ENCODE measurements around the gene YAP1. TPM values are rescaled to one million over a fixed set of nuclear protein-coding genes. Genes with fewer than 3 reads are reported as not detected.
A peak's percentile ranks its signal among the peaks of the same experiment; 100 is the strongest.

YAP1 gene
- total RNA-seq, 2 experiments from 2014 or later, result not detected

DNA sequence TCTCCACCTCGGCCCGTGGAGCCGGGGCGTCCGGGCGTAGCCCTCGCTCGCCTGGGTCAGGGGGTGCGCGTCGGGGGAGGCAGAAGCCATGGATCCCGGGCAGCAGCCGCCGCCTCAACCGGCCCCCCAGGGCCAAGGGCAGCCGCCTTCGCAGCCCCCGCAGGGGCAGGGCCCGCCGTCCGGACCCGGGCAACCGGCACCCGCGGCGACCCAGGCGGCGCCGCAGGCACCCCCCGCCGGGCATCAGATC lies 439 bp downstream of the YAP1 start:
- H3K9me3 ChIP-seq (ENCODE audit: low read length), result no peaks in the 10 kb centered on the region
- no peaks in the 10 kb centered on the region for H3K79me2 ChIP-seq (ENCODE audit: insufficient read depth, low read depth, low read length)
- intact Hi-C loops (cut with micrococcal nuclease; ENCODE audit: unreplicated experiment), result no loop called here
- BruUV-seq (replicated peaks), result no TSS peak
- H3K4me1 ChIP-seq (ENCODE audit: insufficient read depth, low read length, poor library complexity, severe bottlenecking), result no peaks in the 10 kb centered on the region
- no peak for DNase-seq (ENCODE audit: low spot score)
- H3K4me2 ChIP-seq (ENCODE audit: low read length), result peak overlapping the region; percentile 93; the same call in 1 of the 2 replicates
- H3K9me2 ChIP-seq (ENCODE audit: insufficient read depth, low read length), result no peaks in the 10 kb centered on the region
- TF ChIP-seq, protein P1, sequence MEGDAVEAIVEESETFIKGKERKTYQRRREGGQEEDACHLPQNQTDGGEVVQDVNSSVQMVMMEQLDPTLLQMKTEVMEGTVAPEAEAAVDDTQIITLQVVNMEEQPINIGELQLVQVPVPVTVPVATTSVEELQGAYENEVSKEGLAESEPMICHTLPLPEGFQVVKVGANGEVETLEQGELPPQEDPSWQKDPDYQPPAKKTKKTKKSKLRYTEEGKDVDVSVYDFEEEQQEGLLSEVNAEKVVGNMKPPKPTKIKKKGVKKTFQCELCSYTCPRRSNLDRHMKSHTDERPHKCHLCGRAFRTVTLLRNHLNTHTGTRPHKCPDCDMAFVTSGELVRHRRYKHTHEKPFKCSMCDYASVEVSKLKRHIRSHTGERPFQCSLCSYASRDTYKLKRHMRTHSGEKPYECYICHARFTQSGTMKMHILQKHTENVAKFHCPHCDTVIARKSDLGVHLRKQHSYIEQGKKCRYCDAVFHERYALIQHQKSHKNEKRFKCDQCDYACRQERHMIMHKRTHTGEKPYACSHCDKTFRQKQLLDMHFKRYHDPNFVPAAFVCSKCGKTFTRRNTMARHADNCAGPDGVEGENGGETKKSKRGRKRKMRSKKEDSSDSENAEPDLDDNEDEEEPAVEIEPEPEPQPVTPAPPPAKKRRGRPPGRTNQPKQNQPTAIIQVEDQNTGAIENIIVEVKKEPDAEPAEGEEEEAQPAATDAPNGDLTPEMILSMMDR (conservative IDR thresholded peaks at IDR 0.05; ENCODE audit: low read length), result no peak
- TF ChIP-seq EZH2phosphoT487 (IDR thresholded peaks at IDR 0.05; ENCODE audit: borderline replicate concordance, low read depth, low read length), result no peak
- H4K20me1 ChIP-seq (ENCODE audit: insufficient read depth, low read length), result no peaks in the 10 kb centered on the region
- no peak overlapping the region for H3K27ac ChIP-seq (ENCODE audit: low read depth, low read length, poor library complexity, severe bottlenecking)
- CTCF ChIA-PET (ENCODE audit: unreplicated experiment), result no interaction called here
- no peaks in the 10 kb centered on the region for H3K36me3 ChIP-seq (ENCODE audit: insufficient read depth, low read length)
- H2AFZ ChIP-seq (ENCODE audit: low read length), result no peak overlapping the region; the same call in 1 of the 2 replicates
- POLR2A ChIA-PET, result no interaction called here
- peak overlapping the region; percentile 67 for H3K4me3 ChIP-seq (ENCODE audit: low read depth, low read length, poor library complexity, severe bottlenecking)

DNA sequence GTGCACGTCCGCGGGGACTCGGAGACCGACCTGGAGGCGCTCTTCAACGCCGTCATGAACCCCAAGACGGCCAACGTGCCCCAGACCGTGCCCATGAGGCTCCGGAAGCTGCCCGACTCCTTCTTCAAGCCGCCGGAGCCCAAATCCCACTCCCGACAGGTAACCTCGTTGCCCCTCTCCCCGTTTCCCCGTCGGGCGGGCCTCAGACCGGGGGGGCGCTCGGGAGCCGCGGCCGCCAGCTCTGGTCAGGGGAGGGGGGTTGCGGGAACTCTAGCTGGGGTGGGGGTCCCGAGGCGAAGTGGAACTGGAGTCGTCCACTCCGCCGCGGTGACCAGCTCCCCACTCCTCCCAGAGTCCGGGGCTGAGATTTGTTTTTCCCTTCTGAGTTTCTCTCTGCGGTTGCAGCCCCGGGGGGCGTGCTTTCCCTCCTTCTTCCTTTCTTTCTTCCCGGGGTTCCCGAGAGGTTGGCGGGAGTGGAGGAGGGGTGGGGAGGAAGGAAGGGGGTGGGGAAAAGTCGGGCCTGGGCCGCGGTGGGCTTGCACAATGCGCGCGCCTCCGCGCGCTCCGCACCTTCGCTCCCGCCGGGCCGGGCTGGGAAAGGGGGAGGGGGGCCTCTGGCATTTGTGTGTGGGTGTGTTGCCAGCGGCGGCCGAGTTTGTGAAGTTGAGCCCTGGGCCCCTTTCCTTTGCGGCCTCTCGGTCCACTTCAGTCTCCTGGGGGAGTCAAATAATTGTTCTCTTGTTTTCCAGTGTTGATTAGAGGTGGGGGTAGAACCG lies 952 bp downstream of the YAP1 start:
- no peaks in the 10 kb centered on the region for H3K79me2 ChIP-seq (ENCODE audit: insufficient read depth, low read depth, low read length)
- CTCF ChIA-PET (ENCODE audit: unreplicated experiment), result no interaction called here

More for the DNA sequence above, 952 bp downstream of the YAP1 start:
- Histone ChIP-seq H3K9me3 (ENCODE audit: low read length) (no peaks in the 10 kb centered on the region), H3K27ac (ENCODE audit: low read depth, low read length, poor library complexity, severe bottlenecking) (no peak overlapping the region), H4K20me1 (ENCODE audit: insufficient read depth, low read length) (no peaks in the 10 kb centered on the region), H3K36me3 (ENCODE audit: insufficient read depth, low read length) (no peaks in the 10 kb centered on the region), H3K4me1 (ENCODE audit: insufficient read depth, low read length, poor library complexity, severe bottlenecking) (no peaks in the 10 kb centered on the region), H3K4me2 (ENCODE audit: low read length) (peak overlapping the region; percentile 93; the same call in 1 of the 2 replicates), H2AFZ (ENCODE audit: low read length) (no peak overlapping the region), H3K9me2 (ENCODE audit: insufficient read depth, low read length) (no peaks in the 10 kb centered on the region), H3K4me3 (ENCODE audit: low read depth, low read length, poor library complexity, severe bottlenecking) (peak overlapping the region; percentile 67)
- DNase-seq (ENCODE audit: low spot score), result no peak
- no TSS peak for BruUV-seq (replicated peaks)
- POLR2A ChIA-PET, result no interaction called here
- TF ChIP-seq, protein P1 (conservative IDR thresholded peaks at IDR 0.05; ENCODE audit: low read length), result no peak
- no peak for TF ChIP-seq EZH2phosphoT487 (IDR thresholded peaks at IDR 0.05; ENCODE audit: borderline replicate concordance, low read depth, low read length)
- intact Hi-C loops (cut with micrococcal nuclease; ENCODE audit: unreplicated experiment), result no loop called here

All from OCI-LY7 (cell line).